ENCODE results near the gene NDUFAB1. TPM values are rescaled to one million over a fixed set of nuclear protein-coding genes. Genes with fewer than 3 reads are reported as not detected.
"Not testable (repeated sequence)": the region's sequence is repeated elsewhere in the genome, so short reads cannot be mapped to it uniquely, and the experiment has no call there.

The NDUFAB1 gene
- polyA plus RNA-seq, 1 of the 3 experiments (the other 2 are of a cell fraction), result 187 TPM

DNA sequence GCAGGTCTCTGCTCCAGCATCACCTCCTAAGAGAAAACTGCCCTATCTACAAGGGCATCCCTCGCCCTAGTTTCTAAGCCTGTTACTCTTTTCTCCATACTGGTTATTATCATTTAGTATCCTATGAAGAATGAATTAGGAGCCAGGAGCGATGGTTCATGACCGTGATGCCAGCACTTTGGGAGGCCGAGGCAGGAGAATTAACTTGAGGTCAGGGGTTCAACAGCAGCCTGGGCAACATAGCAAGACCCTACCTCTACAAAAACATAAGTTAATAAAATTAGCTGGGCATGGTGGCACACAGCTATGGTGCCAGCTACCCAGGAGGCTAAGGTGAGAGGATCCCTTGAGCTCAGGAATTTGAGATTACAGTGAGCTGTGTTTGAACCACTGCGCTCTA is 46.2 kb downstream of the NDUFAB1 start:
- no peaks in the 10 kb centered on the region for H3K27me3 ChIP-seq (ENCODE audit: insufficient read depth)
- CTCF ChIA-PET, result no interaction called here
- peaks cover 5% of the 10 kb centered on the region; the same call in 1 of the 2 replicates for H3K79me2 ChIP-seq (ENCODE audit: insufficient read depth)
- H3K36me3 ChIP-seq (replicated peaks in 1 of 2; ENCODE audit: control insufficient read depth in 1 of 2, insufficient read depth in 2 of 2, low read length in 1 of 2), result peaks cover 45 to 47% of the 10 kb centered on the region in 2 experiments
- H3F3A ChIP-seq (replicated peaks; ENCODE audit: insufficient read depth), result no peaks in the 10 kb centered on the region
- POLR2A ChIA-PET, result no interaction called here
- H3K4me3 ChIP-seq (ENCODE audit: low read depth in 2 of 2, low read length in 1 of 2), result no peak overlapping the region
- H3K4me1 ChIP-seq (ENCODE audit: control insufficient read depth in 1 of 2, insufficient read depth in 2 of 2, low read depth in 1 of 2, low read length in 1 of 2), result no peaks in the 10 kb centered on the region
- no peak overlapping the region for H3K27ac ChIP-seq (ENCODE audit: low read depth in 2 of 2, low read length in 1 of 2)
- H3K9me2 ChIP-seq, result no peaks in the 10 kb centered on the region
- no peak overlapping the region for H3K9ac ChIP-seq
- H3K9me3 ChIP-seq, result no peaks in the 10 kb centered on the region
- no peak for DNase-seq
- H2AFZ ChIP-seq (ENCODE audit: low read depth), result no peak overlapping the region
- no peak overlapping the region for H3K4me2 ChIP-seq
- H4K20me1 ChIP-seq (ENCODE audit: insufficient read depth), result no peaks in the 10 kb centered on the region
- no peak for TF ChIP-seq RXRA (IDR thresholded peaks at IDR 0.05; ENCODE audit: borderline replicate concordance, low read depth)
- TF ChIP-seq, protein P1, sequence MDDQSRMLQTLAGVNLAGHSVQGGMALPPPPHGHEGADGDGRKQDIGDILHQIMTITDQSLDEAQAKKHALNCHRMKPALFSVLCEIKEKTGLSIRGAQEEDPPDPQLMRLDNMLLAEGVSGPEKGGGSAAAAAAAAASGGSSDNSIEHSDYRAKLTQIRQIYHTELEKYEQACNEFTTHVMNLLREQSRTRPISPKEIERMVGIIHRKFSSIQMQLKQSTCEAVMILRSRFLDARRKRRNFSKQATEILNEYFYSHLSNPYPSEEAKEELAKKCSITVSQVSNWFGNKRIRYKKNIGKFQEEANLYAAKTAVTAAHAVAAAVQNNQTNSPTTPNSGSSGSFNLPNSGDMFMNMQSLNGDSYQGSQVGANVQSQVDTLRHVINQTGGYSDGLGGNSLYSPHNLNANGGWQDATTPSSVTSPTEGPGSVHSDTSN (IDR thresholded peaks at IDR 0.05), result no peak
- TF ChIP-seq FOXJ3 (CRISPR knock-in tag; IDR thresholded peaks at IDR 0.05), result no peak
- TF ChIP-seq SIN3A (IDR thresholded peaks at IDR 0.05; ENCODE audit: borderline replicate concordance, low read depth, low read length), result no peak
- no peak for TF ChIP-seq IRF3 (IDR thresholded peaks at IDR 0.05; ENCODE audit: low read depth, low read length)
- no peak for TF ChIP-seq MEF2A (IDR thresholded peaks at IDR 0.05; ENCODE audit: borderline replicate concordance, low read depth)
- 95% methylated on average over 5 of the region's 5 CpGs for WGBS (ENCODE audit: low lambda C conversion rate)

GRCh38 chr16:23544436-23544835 is 51.7 kb downstream of the NDUFAB1 start:
- no peak for TF ChIP-seq POLR2AphosphoS5 (IDR thresholded peaks at IDR 0.05; ENCODE audit: low read depth, low read length)
- TF ChIP-seq FOXJ3 (CRISPR knock-in tag; IDR thresholded peaks at IDR 0.05), result no peak
- no peak for TF ChIP-seq SMC3 (IDR thresholded peaks at IDR 0.05; ENCODE audit: low read depth, low read length)
- TF ChIP-seq FOSL2 (IDR thresholded peaks at IDR 0.05; ENCODE audit: borderline replicate concordance, low read depth), result no peak
- TF ChIP-seq YY1 (IDR thresholded peaks at IDR 0.05; ENCODE audit: low read depth), result no peak
- no peak for TF ChIP-seq MEF2A (IDR thresholded peaks at IDR 0.05; ENCODE audit: borderline replicate concordance, low read depth)
- TF ChIP-seq, protein P2, sequence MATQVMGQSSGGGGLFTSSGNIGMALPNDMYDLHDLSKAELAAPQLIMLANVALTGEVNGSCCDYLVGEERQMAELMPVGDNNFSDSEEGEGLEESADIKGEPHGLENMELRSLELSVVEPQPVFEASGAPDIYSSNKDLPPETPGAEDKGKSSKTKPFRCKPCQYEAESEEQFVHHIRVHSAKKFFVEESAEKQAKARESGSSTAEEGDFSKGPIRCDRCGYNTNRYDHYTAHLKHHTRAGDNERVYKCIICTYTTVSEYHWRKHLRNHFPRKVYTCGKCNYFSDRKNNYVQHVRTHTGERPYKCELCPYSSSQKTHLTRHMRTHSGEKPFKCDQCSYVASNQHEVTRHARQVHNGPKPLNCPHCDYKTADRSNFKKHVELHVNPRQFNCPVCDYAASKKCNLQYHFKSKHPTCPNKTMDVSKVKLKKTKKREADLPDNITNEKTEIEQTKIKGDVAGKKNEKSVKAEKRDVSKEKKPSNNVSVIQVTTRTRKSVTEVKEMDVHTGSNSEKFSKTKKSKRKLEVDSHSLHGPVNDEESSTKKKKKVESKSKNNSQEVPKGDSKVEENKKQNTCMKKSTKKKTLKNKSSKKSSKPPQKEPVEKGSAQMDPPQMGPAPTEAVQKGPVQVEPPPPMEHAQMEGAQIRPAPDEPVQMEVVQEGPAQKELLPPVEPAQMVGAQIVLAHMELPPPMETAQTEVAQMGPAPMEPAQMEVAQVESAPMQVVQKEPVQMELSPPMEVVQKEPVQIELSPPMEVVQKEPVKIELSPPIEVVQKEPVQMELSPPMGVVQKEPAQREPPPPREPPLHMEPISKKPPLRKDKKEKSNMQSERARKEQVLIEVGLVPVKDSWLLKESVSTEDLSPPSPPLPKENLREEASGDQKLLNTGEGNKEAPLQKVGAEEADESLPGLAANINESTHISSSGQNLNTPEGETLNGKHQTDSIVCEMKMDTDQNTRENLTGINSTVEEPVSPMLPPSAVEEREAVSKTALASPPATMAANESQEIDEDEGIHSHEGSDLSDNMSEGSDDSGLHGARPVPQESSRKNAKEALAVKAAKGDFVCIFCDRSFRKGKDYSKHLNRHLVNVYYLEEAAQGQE (IDR thresholded peaks at IDR 0.05; ENCODE audit: low read depth, low read length), result no peak
- TF ChIP-seq NFIC (IDR thresholded peaks at IDR 0.05; ENCODE audit: borderline replicate concordance), result no peak
- no peak for TF ChIP-seq CHD2 (IDR thresholded peaks at IDR 0.05; ENCODE audit: low read length, partially characterized antibody)
- TF ChIP-seq, protein P1 (IDR thresholded peaks at IDR 0.05), result no peak
- no peak for TF ChIP-seq RAD21 (IDR thresholded peaks at IDR 0.05; ENCODE audit: low read length)
- no peak for TF ChIP-seq ELF1 (IDR thresholded peaks at IDR 0.05)
- Histone ChIP-seq H3K9ac (no peak overlapping the region), H3K9me3 (no peaks in the 10 kb centered on the region), H3K4me2 (no peak overlapping the region), H3K79me2 (ENCODE audit: insufficient read depth) (peaks cover 5% of the 10 kb centered on the region; the same call in 1 of the 2 replicates), H4K20me1 (ENCODE audit: insufficient read depth) (no peaks in the 10 kb centered on the region), H3K27ac (ENCODE audit: low read depth in 2 of 2, low read length in 1 of 2) (no peak overlapping the region), H3K4me3 (ENCODE audit: low read depth in 2 of 2, low read length in 1 of 2) (no peak overlapping the region), H3F3A (replicated peaks; ENCODE audit: insufficient read depth) (peaks cover 2% of the 10 kb centered on the region), H3K4me1 (ENCODE audit: control insufficient read depth in 1 of 2, insufficient read depth in 2 of 2, low read depth in 1 of 2, low read length in 1 of 2) (0 out of 4 replicates have a peak, but pooled peaks cover 0 to 4% of the 10 kb centered on the region in 2 experiments), H3K36me3 (replicated peaks in 1 of 2; ENCODE audit: control insufficient read depth in 1 of 2, insufficient read depth in 2 of 2, low read length in 1 of 2) (peaks cover 36 to 47% of the 10 kb centered on the region in 2 experiments), H2AFZ (ENCODE audit: low read depth) (no peak overlapping the region), H3K9me2 (no peaks in the 10 kb centered on the region), H3K27me3 (ENCODE audit: insufficient read depth) (no peaks in the 10 kb centered on the region)
- WGBS (ENCODE audit: low lambda C conversion rate), result 97% methylated on average over 7 of the region's 14 CpGs
- no peak for DNase-seq
- CTCF ChIA-PET, result interaction anchor here (3.4 kb wide), 1 partner anchor 12 kb away, joined by 21 read pairs; the partner anchor contains the start of genes EARS2 and UBFD1
- POLR2A ChIA-PET, result no interaction called here

DNA sequence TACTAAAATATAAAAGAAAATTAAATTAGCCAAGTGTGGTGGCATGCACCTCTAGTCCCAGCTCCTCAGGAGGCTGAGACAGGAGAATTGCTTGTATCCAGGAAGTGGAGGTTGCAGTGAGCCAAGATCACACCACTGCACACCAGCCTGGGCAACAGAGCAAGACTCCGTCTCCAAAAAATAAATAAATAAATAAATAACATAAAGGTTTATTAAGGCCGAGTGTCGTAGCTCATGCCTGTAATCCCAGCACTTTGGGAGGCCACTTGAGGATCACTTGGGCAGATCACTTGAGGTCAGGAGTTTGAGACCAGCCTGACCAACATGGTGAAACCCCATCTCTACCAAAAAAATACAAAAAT is 55.3 kb downstream of the NDUFAB1 start:
- H3K9me3 ChIP-seq; H3K4me3 ChIP-seq (ENCODE audit: low read depth in 2 of 2, low read length in 1 of 2); DNase-seq; H3K27me3 ChIP-seq (ENCODE audit: insufficient read depth); H3K9me2 ChIP-seq; H2AFZ ChIP-seq (ENCODE audit: low read depth); H3K9ac ChIP-seq; H3K79me2 ChIP-seq (ENCODE audit: insufficient read depth); H3K4me2 ChIP-seq; H3K27ac ChIP-seq (ENCODE audit: low read depth in 2 of 2, low read length in 1 of 2); H4K20me1 ChIP-seq (ENCODE audit: insufficient read depth); POLR2A ChIA-PET: not testable (repeated sequence)
- WGBS (ENCODE audit: low lambda C conversion rate), result 98% methylated on average over 3 of the region's 3 CpGs
- CTCF ChIA-PET, result interaction anchor here (1.4 kb wide), 1 partner anchor 14 kb away, joined by 4 read pairs; no protein-coding TSS in a partner anchor
- Histone ChIP-seq H3K4me1 (ENCODE audit: control insufficient read depth in 1 of 2, insufficient read depth in 2 of 2, low read depth in 1 of 2, low read length in 1 of 2) (peaks cover 0 to 16% of the 10 kb centered on the region in 2 experiments; a peak in 1 of 4 replicates), H3K36me3 (replicated peaks in 1 of 2; ENCODE audit: control insufficient read depth in 1 of 2, insufficient read depth in 2 of 2, low read length in 1 of 2) (peaks cover 13 to 42% of the 10 kb centered on the region in 2 experiments), H3F3A (replicated peaks; ENCODE audit: insufficient read depth) (peaks cover 15% of the 10 kb centered on the region)
